Epithelial cell of esophagus (primary cell): ENCODE measurements around the gene RSAD1.

Experiments used
- DNase-seq: peaks from one replicate; pipeline ENCODE4 v3.0.0; 2010; ENCODE audit warnings: low read depth
- H3K4me3 ChIP-seq: 2 replicates; pipeline ENCODE4 v1.5.1; 2011; ENCODE audit warnings: mild to moderate bottlenecking, low read length, control low read depth
- TF ChIP-seq, protein P1 (sequence below): IDR thresholded peaks from 2 replicates; pipeline ENCODE4 v1.5.1; 2011; ENCODE audit warnings: low read depth, mild to moderate bottlenecking, low read length, control low read depth, inconsistent platforms; ENCODE audit not compliant: insufficient read depth; ENCODE audit errors: missing control alignments

The RSAD1 gene

DNA sequence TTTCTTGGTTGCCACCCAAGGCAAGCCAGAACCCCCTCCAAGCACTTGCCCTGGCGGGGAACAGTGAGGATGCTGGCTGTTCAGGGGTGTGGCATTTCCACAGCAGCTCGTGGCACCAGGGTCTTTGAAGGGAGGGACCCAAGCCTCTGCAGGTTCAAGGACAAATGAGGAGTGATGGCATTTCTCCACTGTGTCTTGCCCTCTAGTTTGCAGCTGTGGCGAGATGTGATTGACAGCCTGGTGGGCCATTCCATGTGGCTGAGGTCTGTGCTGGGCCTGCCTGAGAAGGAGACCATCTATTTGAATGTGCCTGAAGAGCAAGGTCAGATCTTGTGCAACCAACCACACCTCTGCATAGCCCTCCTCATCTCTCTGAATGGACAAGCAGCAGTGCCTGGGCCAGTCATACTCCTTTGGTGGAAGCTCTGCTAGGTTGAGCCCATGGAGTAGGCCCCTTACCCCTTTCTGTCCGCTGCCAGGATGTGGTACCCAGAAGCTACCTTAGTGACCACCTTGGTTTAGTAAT, 49.4 kb downstream of the RSAD1 start:
- TF ChIP-seq, protein P1, sequence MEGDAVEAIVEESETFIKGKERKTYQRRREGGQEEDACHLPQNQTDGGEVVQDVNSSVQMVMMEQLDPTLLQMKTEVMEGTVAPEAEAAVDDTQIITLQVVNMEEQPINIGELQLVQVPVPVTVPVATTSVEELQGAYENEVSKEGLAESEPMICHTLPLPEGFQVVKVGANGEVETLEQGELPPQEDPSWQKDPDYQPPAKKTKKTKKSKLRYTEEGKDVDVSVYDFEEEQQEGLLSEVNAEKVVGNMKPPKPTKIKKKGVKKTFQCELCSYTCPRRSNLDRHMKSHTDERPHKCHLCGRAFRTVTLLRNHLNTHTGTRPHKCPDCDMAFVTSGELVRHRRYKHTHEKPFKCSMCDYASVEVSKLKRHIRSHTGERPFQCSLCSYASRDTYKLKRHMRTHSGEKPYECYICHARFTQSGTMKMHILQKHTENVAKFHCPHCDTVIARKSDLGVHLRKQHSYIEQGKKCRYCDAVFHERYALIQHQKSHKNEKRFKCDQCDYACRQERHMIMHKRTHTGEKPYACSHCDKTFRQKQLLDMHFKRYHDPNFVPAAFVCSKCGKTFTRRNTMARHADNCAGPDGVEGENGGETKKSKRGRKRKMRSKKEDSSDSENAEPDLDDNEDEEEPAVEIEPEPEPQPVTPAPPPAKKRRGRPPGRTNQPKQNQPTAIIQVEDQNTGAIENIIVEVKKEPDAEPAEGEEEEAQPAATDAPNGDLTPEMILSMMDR = no peak
- no peak for DNase-seq
- H3K4me3 ChIP-seq = no peak overlapping the region

DNA sequence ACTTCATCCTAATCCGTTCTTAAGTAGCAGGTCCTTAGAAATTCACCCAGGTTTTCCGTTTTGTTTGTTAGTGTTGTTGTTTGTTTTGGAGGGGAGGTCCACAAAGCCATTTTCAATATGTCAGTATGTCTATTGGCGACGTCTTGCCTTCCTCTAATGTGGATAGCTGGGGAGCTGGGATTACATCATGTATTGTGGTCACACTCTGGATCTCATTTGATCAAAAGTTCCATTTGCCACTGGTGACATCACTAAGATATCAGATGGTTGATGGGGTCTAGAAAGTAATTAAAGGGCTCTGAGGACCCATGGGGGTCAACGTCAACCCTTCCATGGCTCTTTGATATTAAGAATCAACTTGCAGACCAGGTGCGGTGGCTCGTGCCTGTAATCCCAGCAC, 51.2 kb downstream of the RSAD1 start:
- no peak for DNase-seq
- TF ChIP-seq, protein P1 = no peak
- H3K4me3 ChIP-seq = no peak overlapping the region

DNA sequence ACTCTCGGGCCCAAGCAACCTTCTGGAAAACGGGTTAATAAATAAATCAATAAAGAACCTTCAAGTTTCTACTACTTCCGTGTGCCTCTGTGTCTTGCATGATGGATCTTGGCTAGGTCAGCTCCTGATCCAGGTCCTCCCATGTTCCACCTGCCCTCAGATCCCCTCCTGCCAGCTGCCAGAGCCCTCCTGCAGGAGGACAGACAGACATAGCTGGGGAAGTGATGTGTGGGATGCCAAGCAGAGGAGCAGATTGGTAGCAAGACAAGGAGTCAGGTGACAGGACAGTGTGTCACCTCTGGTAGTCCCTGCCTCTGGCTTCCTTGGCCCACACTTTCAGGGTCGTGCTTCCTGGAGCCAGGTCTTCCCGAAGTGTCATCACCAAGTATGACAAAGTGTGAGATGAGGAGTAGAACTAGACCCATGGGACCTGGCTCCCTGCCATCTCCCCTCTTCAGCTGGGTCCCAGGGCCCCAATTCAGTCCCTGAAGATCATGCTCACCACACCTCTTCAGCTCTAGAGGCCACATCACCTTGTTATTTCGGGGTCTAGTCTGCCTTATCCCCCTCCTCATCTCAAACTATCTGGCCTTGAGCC, 52.9 kb downstream of the RSAD1 start:
- TF ChIP-seq, protein P1 = no peak
- DNase-seq = no peak
- no peak overlapping the region for H3K4me3 ChIP-seq

DNA sequence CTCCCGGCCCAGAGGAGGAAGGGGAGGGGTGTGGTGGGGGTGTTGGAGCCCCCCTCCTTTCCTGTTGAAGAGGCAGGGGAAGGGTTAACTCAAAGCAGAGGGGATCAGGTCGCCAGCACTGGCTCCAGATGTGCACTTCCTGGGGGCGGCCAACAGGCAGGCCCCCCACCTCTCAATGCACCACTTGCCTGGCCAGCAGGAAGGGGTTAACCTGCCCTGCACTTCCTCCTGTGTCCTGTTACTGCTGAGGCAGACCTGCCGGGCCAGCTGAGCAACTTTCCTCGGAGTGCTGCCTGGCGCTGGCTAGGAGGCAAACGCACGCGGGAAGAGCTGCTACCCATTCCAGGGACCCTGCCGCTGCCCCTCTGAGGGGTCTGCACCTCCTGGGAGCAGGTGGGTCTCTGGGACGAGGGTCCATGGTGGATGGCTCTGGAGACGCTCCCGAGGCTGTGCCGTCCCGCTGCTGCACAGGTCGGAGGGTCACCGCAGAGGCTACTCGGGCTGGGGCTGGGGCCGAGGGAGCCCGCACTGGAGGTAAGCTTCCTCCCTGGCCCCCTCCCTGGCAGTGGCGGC, 53.9 kb downstream of the RSAD1 start, which contains the start of gene EPN3:
EPN3 (plus strand) TSS at position 284 of the 573 bp plus-strand sequence. CDS start 3,822 bp downstream, outside the sequence.
- H3K4me3 ChIP-seq = peak within 1 kb of the TSS; percentile 77
- TF ChIP-seq, protein P1 = no peak
- DNase-seq = peak; percentile 86

DNA sequence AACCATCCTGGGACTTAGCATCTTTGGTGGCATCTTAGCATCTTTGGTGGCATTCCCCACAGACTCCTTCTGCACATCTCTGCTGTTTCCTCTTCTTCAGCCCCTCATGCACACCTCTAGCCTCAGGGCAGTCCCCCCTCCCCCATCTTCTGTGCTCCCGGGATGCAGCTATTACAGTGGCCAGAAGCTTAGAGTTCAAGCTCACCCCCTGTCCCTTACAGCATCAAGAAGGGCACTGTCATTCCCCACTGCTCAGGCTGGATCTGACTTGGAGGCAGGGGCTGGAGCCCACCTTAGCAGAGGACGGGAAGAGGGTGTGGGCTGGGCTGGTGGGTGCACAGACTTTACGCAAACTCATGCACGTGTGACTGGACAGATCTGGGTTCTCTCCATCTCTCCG, 54.5 kb downstream of the RSAD1 start:
- TF ChIP-seq, protein P1 = no peak

DNA sequence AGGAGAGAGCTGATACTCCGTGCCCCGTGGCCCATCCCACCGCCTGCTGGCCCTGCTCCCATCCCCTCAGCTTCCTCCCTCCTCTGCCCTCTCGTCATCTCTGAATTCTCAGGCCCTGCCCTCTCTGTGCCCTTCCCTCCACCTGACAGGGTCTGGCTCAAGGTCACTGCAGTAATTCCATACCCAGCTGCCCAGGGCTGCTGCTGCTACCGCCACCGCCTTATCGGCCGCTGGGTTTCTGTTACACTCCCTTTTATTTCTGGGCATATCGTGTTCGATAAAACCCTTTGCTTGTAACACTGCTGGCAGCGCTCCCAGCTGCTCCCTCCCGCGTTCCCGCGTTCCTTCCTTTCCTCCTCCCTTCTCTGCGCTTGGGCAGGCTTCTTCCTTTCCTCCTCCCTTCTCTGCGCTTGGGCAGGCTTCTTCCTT, 55.1 kb downstream of the RSAD1 start:
- peak overlapping the region; percentile 77 for H3K4me3 ChIP-seq
- TF ChIP-seq, protein P1 = no peak
- no peak for DNase-seq

More for the DNA sequence above, 54.5 kb downstream of the RSAD1 start:
- DNase-seq = no peak
- H3K4me3 ChIP-seq = peak overlapping the region; percentile 77
